Natural killer cell treated with Interleukin-12 subunit alpha and Interleukin-12 subunit beta and Interleukin-15 and Interleukin-18, amount 100 ng/mL, for 72 hours (primary cell): Measurements from ENCODE around the gene PCDH15. TPM values are rescaled to one million over a fixed set of nuclear protein-coding genes. Genes with fewer than 3 reads are reported as not detected.

Experiments
- ATAC-seq, 2 donors: fragments of 150-1000 bp; cut with Tn5 transposase in 1 of 2; sonication (Bioruptor Pico), chemical (Tn5 transposase) in 1 of 2; 2 replicates each; pipeline ENCODE4 v1.10.0; 2021
- DNase-seq: peaks from one replicate; pipeline ENCODE4 v3.0.0; 2022; ENCODE audit warnings: low spot score
- H3K27ac Mint-ChIP-seq, 2 donors: 1 replicate in 1 of 2; 2 replicates in 1 of 2; pipeline ENCODE4 v1.8.0; 2022; ENCODE audit warnings: mixed read lengths in 2 of 2, mild to moderate bottlenecking in 1 of 2, moderate library complexity in 1 of 2
- H3K27me3 Mint-ChIP-seq, 2 donors: 1 replicate in 1 of 2; 2 replicates in 1 of 2; pipeline ENCODE4 v1.8.0; 2022; ENCODE audit warnings: mixed read lengths in 2 of 2
- H3K36me3 Mint-ChIP-seq: one replicate; pipeline ENCODE4 v1.8.0; 2022; ENCODE audit warnings: mixed read lengths
- H3K4me1 Mint-ChIP-seq, 2 donors: 1 replicate in 1 of 2; 2 replicates in 1 of 2; pipeline ENCODE4 v1.8.0; 2022; ENCODE audit warnings: low read depth in 2 of 2, mixed read lengths in 2 of 2, mild to moderate bottlenecking in 1 of 2
- H3K4me3 Mint-ChIP-seq: one replicate; pipeline ENCODE4 v1.8.0; 2022; ENCODE audit warnings: mixed read lengths
- H3K9me3 Mint-ChIP-seq: 2 replicates; pipeline ENCODE4 v1.8.0; 2022; ENCODE audit warnings: mixed read lengths
- total RNA-seq, 2 donors: library from RNA; stranded (reverse); gene quantifications; one replicate each; pipeline ENCODE4 v1.2.3, GENCODE V29; 2022

PCDH15 gene
- total RNA-seq, 2 donors from 2014 or later = not detected

DNA sequence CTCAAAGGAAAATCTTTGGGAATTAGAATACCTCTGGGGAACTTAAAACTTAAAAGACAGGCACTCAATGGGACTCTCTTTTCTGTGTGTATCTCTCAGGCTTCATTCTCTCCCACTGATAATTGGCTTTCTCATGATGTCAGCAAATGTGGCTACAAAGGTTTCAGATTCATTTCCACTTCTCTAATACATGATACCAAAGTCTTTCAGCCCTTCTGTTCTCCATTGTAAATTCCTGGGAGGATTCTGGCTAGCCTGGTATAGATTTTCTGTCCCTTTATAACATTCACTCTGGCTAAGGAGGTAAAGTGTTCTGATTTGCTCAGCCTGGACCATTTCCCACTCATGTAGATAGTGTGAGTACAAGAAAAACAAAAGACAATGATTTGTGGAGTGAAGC, 606.2 kb downstream of the PCDH15 start:
- Mint-ChIP-seq H3K4me1 (no peaks in the 10 kb centered on the region), H3K4me3 (no peak overlapping the region), H3K27ac (no peak overlapping the region), H3K36me3 (no peaks in the 10 kb centered on the region), H3K27me3 (no peaks in the 10 kb centered on the region), H3K9me3 (peaks cover 13% of the 10 kb centered on the region)
- DNase-seq (no peak), ATAC-seq (no peak)

DNA sequence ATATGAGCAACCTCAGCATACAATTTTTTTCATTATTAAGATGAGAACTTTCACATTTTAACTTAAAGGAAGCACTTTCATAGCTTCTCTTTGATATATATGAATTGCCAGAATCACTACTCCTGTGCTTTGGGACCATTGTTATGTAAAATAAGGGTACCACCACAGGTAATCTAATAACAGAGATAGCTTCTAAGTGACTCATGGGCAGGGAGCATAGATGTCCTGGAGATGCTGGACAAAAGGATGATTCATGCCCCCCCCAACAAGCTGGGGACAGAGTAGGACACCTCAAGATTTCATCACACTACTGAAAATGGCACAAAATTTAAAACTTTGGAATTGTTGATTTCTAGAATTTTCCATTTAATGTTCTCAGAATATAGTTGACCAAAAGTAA, 641.1 kb downstream of the PCDH15 start:
- DNase-seq (no peak), ATAC-seq (no peak)
- H3K4me3 Mint-ChIP-seq = no peak overlapping the region
- no peaks in the 10 kb centered on the region for H3K4me1 Mint-ChIP-seq
- H3K9me3 Mint-ChIP-seq = peaks cover 34% of the 10 kb centered on the region
- H3K27ac Mint-ChIP-seq = no peak overlapping the region
- H3K36me3 Mint-ChIP-seq = peaks cover 17% of the 10 kb centered on the region
- H3K27me3 Mint-ChIP-seq = no peaks in the 10 kb centered on the region

DNA sequence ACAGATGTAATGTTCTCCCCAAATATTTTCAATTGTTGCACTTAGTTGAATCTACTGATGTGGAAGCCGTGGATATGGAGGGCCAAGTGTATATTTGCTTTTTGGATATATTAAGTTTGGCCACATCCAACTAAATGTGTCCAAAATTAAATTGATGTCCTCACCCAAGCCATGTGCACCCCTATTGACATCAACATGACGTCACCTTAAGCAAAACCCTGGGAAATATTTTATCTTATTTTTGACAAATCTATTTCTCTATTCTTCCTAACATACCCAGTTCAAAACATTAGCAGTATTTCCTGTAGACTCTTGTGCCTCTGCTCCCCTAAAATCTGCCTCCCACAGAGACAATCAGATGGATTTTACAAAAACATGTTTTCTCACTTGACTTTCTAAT, 652.5 kb downstream of the PCDH15 start:
- ATAC-seq = no peak
- Mint-ChIP-seq H3K27ac (no peak overlapping the region), H3K27me3 (no peaks in the 10 kb centered on the region), H3K36me3 (peaks cover 8% of the 10 kb centered on the region), H3K4me1 (no peaks in the 10 kb centered on the region), H3K4me3 (no peak overlapping the region), H3K9me3 (peaks cover 8% of the 10 kb centered on the region)
- DNase-seq = no peak

DNA sequence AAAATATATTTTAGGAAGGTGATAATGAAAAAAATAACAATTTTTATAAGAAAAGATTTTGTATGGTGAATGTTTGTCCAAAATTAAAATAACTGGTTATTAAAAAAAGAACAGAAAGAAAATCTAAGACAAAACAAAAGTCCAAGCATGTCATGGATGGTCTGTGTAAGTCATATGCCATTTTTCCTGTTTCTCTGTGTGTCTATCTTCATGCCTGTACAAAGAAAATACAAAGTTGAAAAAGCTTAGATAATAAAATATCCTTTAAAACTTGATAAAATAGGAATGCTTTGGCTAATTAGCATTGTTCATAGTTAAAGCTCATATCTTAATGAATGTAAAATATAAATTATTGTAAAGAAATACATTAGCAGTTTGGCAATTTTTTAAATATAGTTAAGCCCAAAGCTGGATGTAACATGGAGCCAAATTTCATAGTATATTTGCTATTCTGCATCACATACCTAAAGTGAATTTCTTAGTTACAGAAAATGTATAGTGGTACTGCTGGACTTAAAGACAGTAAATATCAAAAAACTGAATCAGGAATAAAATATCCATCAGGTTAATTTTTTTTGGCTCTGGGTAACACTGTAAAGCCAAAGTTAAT, 661.1 kb downstream of the PCDH15 start:
- DNase-seq (no peak), ATAC-seq (no peak)
- H3K4me3 Mint-ChIP-seq = no peak overlapping the region
- H3K9me3 Mint-ChIP-seq = peaks cover 9% of the 10 kb centered on the region
- no peak overlapping the region for H3K27ac Mint-ChIP-seq
- no peaks in the 10 kb centered on the region for H3K27me3 Mint-ChIP-seq
- H3K4me1 Mint-ChIP-seq = no peaks in the 10 kb centered on the region
- no peaks in the 10 kb centered on the region for H3K36me3 Mint-ChIP-seq

DNA sequence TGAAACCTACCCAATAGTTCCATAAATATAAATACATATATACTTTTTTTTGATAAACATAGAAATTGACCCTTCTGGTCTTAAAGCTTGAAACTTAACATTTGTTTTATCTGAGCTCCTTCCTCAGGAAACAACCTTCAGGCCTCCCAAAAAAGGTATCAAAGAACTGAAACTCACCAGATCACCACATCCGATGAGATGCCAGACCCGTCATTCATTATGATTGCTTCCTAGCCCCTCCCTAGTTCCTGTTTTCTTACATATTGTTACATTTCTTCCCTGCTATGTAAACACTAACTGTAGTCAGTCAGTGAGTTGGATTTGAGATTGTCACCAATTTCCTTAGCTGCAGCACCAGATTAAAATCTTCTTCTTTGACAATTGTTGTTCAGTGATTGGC, 663.6 kb downstream of the PCDH15 start:
- no peak for DNase-seq
- ATAC-seq = no peak
- H3K36me3 Mint-ChIP-seq = no peaks in the 10 kb centered on the region
- no peak overlapping the region for H3K4me3 Mint-ChIP-seq
- no peaks in the 10 kb centered on the region for H3K27me3 Mint-ChIP-seq
- H3K4me1 Mint-ChIP-seq = no peaks in the 10 kb centered on the region
- H3K27ac Mint-ChIP-seq = no peak overlapping the region
- peaks cover 13% of the 10 kb centered on the region for H3K9me3 Mint-ChIP-seq

DNA sequence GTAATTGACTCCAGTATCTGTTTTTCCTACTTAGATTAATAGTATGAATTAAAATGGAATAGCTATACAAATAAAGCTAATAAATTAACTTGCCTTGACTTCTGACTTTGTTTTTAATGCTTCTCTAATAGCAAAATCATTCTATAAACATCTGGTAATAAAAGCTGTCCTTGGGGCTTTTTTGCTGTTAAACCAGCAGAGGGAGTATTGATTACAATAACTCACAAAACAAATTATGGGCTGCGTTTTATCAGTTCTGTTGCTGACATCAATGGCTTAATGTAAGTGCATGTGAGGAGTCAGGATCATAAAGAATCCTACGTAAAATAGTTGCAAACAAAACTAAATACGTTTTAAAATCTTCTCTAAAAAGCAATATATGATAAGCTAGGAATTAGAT, 667.8 kb downstream of the PCDH15 start:
- DNase-seq = no peak
- H3K27ac Mint-ChIP-seq = no peak overlapping the region
- ATAC-seq = no peak

DNA sequence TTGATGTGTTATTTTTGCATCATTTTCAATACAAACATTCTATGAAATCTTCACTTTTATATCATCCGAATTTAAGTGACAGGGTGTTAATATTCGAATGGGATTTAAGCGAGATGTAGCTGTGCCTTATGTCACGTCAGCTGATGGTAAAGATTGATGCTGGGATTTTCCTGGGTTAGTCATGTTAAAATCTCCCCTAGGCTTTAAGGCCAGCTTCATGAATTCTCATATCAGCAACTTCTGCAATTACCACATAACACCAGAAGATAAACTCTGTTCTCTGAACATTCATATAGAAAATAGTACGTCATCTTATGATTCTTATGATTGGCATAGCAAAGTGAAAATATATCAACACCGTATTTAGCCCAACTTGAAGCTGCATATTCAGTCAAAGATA, 669.2 kb downstream of the PCDH15 start:
- H3K27ac Mint-ChIP-seq = no peak overlapping the region
- H3K27me3 Mint-ChIP-seq = no peaks in the 10 kb centered on the region
- H3K36me3 Mint-ChIP-seq = no peaks in the 10 kb centered on the region
- H3K4me1 Mint-ChIP-seq = no peaks in the 10 kb centered on the region
- H3K4me3 Mint-ChIP-seq = no peak overlapping the region
- H3K9me3 Mint-ChIP-seq = peaks cover 14% of the 10 kb centered on the region
- no peak for ATAC-seq
- no peak for DNase-seq

More for the DNA sequence above, 667.8 kb downstream of the PCDH15 start:
- Mint-ChIP-seq H3K9me3 (peaks cover 13% of the 10 kb centered on the region), H3K4me3 (no peak overlapping the region), H3K4me1 (no peaks in the 10 kb centered on the region), H3K27me3 (no peaks in the 10 kb centered on the region), H3K36me3 (no peaks in the 10 kb centered on the region)

DNA sequence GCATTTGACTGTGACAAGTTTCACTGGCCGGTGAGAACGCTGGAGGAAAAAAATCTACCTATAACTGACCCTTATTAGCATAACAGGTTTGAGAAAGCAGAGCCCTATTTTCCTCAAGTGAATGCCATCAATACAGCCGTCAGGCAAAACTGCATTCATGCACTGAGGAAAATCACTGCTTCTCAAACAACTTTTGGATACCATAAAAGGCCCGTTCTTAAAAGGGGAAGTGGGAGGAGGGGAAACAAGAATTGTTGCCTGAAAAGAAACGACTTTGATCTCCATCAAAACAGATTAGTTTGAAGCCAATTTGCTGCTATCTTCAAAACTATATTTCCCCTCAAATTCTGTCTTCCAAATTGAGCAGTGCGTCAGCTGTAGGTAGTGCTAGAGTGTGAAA, 670.6 kb downstream of the PCDH15 start:
- H3K27me3 Mint-ChIP-seq = no peaks in the 10 kb centered on the region
- H3K4me3 Mint-ChIP-seq = no peak overlapping the region
- H3K36me3 Mint-ChIP-seq = no peaks in the 10 kb centered on the region
- ATAC-seq (no peak), DNase-seq (no peak)
- no peaks in the 10 kb centered on the region for H3K4me1 Mint-ChIP-seq
- peaks cover 11% of the 10 kb centered on the region for H3K9me3 Mint-ChIP-seq
- H3K27ac Mint-ChIP-seq = no peak overlapping the region

DNA sequence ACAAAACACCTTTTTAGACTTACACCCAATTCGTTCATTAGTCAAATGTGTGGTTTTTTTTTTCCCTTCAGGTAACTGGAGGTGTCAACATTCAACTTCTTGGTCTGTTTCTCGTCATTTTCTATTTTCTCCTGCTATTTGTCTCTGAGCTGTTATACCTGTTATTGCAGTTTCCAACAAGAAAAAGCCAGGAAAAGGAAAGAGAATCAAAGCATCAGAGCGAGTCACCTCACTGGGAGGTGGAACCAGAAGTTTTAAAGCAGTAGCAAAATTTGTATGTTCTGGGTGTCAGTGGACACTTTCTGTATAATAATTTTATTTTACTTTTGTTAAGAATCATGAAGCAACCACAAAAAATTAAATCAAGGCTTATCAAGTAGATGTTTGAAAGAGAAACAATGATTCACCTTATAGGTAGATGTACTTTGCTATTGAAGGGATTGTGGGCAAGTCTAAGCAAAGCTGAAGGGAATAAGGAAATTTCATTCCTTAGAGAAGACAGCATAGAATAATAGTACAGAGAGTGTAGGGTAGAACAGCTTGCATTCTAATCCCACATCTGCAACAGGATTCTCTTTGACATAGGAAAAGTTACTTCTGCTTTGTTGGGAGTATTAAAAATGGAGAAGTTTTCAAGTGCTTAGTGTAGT, 675.8 kb downstream of the PCDH15 start:
- Mint-ChIP-seq H3K27me3 (no peaks in the 10 kb centered on the region), H3K4me1 (no peaks in the 10 kb centered on the region), H3K4me3 (no peak overlapping the region), H3K27ac (no peak overlapping the region), H3K36me3 (peaks cover 17% of the 10 kb centered on the region), H3K9me3 (peaks cover 23% of the 10 kb centered on the region)
- ATAC-seq = no peak
- DNase-seq = no peak

DNA sequence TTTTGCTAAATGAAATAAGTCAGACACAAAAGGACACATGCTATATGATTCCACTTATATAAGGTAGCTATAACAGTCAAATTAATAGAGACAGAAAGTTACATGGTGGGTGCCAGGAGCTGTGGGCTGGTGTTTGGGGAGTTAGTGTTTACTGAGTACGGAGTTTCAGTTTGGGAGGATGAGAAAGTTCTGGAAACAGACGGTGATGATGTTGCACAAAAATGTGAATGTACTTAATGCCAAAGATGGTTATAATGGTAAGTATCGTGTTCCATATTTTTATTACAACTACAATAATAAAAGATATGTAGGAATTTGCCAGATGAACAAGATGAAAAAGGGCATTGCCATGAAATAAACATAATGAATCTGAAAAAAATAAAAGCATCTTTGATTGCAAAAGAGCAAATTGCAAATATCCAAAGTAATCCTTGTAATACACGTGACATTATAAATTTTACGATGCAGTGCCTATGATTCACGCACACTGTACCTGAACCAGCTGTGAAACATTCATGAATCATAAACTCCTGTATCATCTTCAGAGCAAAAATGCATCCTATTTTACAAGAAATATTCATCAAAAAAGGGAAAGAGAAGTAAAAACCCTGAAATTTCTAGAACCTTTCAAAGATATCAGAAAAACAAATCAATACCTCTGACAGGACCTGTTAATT, 676.7 kb downstream of the PCDH15 start:
- ATAC-seq (no peak), DNase-seq (no peak)
- Mint-ChIP-seq H3K9me3 (peaks cover 23% of the 10 kb centered on the region), H3K36me3 (peaks cover 18% of the 10 kb centered on the region), H3K27me3 (no peaks in the 10 kb centered on the region), H3K27ac (no peak overlapping the region), H3K4me1 (no peaks in the 10 kb centered on the region), H3K4me3 (no peak overlapping the region)

DNA sequence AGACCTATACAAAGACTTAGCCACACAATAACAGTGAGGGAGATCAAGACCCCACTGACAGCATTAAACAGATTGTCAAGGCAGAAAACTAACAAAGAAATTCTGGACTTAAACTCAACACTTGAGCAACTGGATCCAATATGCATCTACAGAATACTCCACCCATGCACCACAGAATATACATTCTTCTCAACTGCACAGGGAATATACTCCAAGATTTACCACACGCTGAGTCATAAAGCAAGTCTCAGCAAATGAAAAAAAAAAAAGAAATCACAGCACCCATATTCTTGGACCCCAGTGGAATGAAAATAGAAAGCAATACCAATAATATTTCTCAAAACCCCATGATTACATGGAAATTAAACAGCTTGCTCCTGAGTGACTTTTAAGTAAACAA, 680.2 kb downstream of the PCDH15 start:
- H3K4me3 Mint-ChIP-seq = no peak overlapping the region
- DNase-seq (no peak), ATAC-seq (no peak)
- no peaks in the 10 kb centered on the region for H3K27me3 Mint-ChIP-seq
- no peaks in the 10 kb centered on the region for H3K4me1 Mint-ChIP-seq
- H3K36me3 Mint-ChIP-seq = peaks cover 19% of the 10 kb centered on the region
- peaks cover 22% of the 10 kb centered on the region for H3K9me3 Mint-ChIP-seq
- no peak overlapping the region for H3K27ac Mint-ChIP-seq

DNA sequence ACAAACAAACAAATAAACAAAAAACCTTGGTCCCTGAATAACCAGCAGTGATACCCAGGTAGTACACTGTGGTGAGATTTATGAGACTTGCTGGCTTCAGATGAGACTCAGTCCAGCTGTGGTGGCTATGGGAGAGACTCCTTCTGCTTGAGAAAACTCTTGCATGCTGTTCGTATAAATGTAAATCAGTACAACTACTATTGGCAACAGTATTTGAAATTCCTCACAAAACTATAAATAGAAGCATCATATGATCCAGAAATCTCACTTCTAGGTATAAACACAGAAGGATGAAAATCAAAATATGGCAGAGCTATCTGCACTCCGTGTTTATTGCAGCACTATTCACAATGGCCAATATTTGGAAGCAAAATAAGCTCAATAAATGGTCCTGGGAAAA, 692.1 kb downstream of the PCDH15 start:
- no peaks in the 10 kb centered on the region for H3K4me1 Mint-ChIP-seq

DNA sequence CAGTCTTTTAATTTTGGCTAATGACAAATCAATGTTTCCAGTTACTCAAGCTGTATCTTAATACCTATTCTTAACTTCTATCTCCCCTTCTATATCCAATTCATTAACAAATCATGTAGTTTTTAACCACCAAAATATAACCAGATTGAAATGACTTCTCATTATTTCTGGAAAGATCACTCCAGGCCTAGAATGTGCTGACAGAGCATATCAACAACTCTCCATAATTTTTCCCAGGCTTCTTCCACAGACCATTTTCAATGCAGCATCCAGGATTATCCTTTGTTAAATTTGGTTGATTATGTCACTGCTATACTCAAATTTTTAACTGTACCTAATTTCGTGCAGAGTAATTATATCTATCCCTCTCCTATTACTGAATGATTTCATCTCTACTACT, 704.1 kb downstream of the PCDH15 start:
- DNase-seq (no peak), ATAC-seq (no peak)
- Mint-ChIP-seq H3K36me3 (peaks cover 1% of the 10 kb centered on the region), H3K27ac (no peak overlapping the region), H3K9me3 (peaks cover 22% of the 10 kb centered on the region), H3K4me1 (no peaks in the 10 kb centered on the region), H3K4me3 (no peak overlapping the region), H3K27me3 (no peaks in the 10 kb centered on the region)

More for the DNA sequence above, 692.1 kb downstream of the PCDH15 start:
- Mint-ChIP-seq H3K36me3 (peaks cover 8% of the 10 kb centered on the region), H3K27me3 (no peaks in the 10 kb centered on the region), H3K4me3 (no peak overlapping the region), H3K9me3 (peaks cover 26% of the 10 kb centered on the region), H3K27ac (no peak overlapping the region)
- no peak for ATAC-seq
- no peak for DNase-seq

DNA sequence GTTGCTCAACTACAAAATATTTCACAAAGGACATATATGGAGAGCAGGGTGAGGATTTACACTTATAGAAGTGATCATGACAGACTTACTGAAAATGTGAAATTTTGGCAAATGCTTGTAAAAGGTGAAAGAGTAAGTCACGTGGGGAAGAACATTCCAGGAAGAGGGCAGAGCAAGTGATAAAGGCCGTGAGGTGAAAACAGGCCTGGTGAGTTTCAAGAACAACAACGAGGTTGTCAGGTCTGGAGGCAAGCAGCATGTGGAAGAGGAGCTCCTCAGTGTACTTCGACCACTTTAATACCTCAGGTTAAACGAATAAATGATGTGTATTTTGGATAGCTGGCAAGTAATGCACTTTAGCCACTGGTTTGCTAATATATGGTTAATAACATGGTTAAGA, 706.7 kb downstream of the PCDH15 start:
- ATAC-seq (no peak), DNase-seq (no peak)
- Mint-ChIP-seq H3K4me3 (no peak overlapping the region), H3K36me3 (peaks cover 4% of the 10 kb centered on the region), H3K4me1 (no peaks in the 10 kb centered on the region), H3K9me3 (peaks cover 18% of the 10 kb centered on the region), H3K27ac (no peak overlapping the region), H3K27me3 (no peaks in the 10 kb centered on the region)
